ENCODE data around the gene PNMA3.

DNA sequence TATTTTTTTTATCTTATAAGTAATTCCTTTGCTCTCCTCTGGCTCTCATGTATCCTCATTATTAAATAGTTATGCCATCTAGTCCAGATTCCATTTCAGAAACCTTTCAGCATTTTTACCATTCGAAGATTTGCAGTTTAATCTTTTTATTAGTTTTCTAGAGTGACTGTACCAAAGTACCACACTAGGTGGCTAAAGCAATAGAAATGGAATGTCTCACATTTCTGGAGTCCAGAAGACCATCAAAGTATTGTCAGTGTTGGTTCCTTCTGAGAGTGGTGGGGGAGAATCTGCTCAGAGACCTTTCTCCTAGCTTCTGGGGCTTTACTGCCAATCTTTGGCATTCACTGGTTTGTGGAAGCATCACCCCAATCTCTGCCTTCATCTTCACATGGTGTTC is 3.7 kb upstream of the PNMA3 start:
- TF ChIP-seq, protein P1, sequence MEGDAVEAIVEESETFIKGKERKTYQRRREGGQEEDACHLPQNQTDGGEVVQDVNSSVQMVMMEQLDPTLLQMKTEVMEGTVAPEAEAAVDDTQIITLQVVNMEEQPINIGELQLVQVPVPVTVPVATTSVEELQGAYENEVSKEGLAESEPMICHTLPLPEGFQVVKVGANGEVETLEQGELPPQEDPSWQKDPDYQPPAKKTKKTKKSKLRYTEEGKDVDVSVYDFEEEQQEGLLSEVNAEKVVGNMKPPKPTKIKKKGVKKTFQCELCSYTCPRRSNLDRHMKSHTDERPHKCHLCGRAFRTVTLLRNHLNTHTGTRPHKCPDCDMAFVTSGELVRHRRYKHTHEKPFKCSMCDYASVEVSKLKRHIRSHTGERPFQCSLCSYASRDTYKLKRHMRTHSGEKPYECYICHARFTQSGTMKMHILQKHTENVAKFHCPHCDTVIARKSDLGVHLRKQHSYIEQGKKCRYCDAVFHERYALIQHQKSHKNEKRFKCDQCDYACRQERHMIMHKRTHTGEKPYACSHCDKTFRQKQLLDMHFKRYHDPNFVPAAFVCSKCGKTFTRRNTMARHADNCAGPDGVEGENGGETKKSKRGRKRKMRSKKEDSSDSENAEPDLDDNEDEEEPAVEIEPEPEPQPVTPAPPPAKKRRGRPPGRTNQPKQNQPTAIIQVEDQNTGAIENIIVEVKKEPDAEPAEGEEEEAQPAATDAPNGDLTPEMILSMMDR (IDR thresholded peaks at IDR 0.05; ENCODE audit: low read depth, low read length), result no peak
- TF ChIP-seq EZH2phosphoT487 (IDR thresholded peaks at IDR 0.05; ENCODE audit: low read depth), result no peak

Measured in OCI-LY3 (cell line).